Endodermal cell (in vitro differentiated cells): ENCODE results near the gene FTSJ3. TPM values are rescaled to one million over a fixed set of nuclear protein-coding genes. Genes with fewer than 3 reads are reported as not detected.

ENCODE experiments used
- DNase-seq: peaks from one replicate; pipeline ENCODE4 v3.0.0-alpha.2; 2017
- H3K27ac ChIP-seq: 2 replicates; pipeline ENCODE4 v1.5.1; 2013; ENCODE audit warnings: mild to moderate bottlenecking, low read depth, low read length, moderate library complexity
- H3K27me3 ChIP-seq: 2 replicates; pipeline ENCODE4 v1.6.1; 2013; ENCODE audit warnings: mild to moderate bottlenecking, low read length, moderate library complexity; ENCODE audit not compliant: insufficient read depth, control insufficient read depth, poor library complexity, severe bottlenecking
- H3K36me3 ChIP-seq: 2 replicates; pipeline ENCODE4 v1.7.0; 2013; ENCODE audit warnings: mild to moderate bottlenecking, low read length, moderate library complexity; ENCODE audit not compliant: control insufficient read depth, insufficient read depth
- H3K4me1 ChIP-seq: one replicate; pipeline ENCODE4 v1.7.0; 2013; ENCODE audit warnings: low read length; ENCODE audit not compliant: control insufficient read depth, insufficient read depth
- H3K4me3 ChIP-seq: 2 replicates; pipeline ENCODE4 v1.5.1; 2013; ENCODE audit warnings: mild to moderate bottlenecking, low read length, moderate library complexity
- H3K9ac ChIP-seq: 2 replicates; pipeline ENCODE4 v1.6.1; 2013; ENCODE audit warnings: mild to moderate bottlenecking, low read length, moderate library complexity; ENCODE audit not compliant: poor library complexity, severe bottlenecking; ENCODE audit errors: extremely low read depth
- H3K9me3 ChIP-seq: 2 replicates; pipeline ENCODE4 v1.6.1; 2013; ENCODE audit warnings: mild to moderate bottlenecking, low read length, moderate library complexity; ENCODE audit not compliant: control insufficient read depth
- H3K27ac Mint-ChIP-seq: 2 replicates; pipeline ENCODE4 v1.8.0; 2020; ENCODE audit warnings: mixed read lengths
- H3K27me3 Mint-ChIP-seq: 2 replicates; pipeline ENCODE4 v1.8.0; 2021; ENCODE audit warnings: mild to moderate bottlenecking, mixed read lengths; ENCODE audit not compliant: insufficient read depth
- H3K36me3 Mint-ChIP-seq: 2 replicates; pipeline ENCODE4 v1.8.0; 2020; ENCODE audit warnings: low read depth, mixed read lengths
- H3K4me1 Mint-ChIP-seq: 2 replicates; pipeline ENCODE4 v1.8.0; 2020; ENCODE audit warnings: mixed read lengths
- H3K4me3 Mint-ChIP-seq: 2 replicates; pipeline ENCODE4 v1.8.0; 2020; ENCODE audit warnings: mild to moderate bottlenecking, moderate library complexity, mixed read lengths
- H3K9me3 Mint-ChIP-seq: 2 replicates; pipeline ENCODE4 v1.8.0; 2020; ENCODE audit warnings: mild to moderate bottlenecking, mixed read lengths
- WGBS, 2 experiments: methylation state at CpG; one replicate each; pipeline versions ENCODE4 v1.1.5 to v1.1.7; 2013; ENCODE audit warnings: missing lambda C conversion rate in 2 of 2, mixed read lengths in 1 of 2; ENCODE audit not compliant: insufficient coverage in 1 of 2, insufficient read length in 1 of 2; 5-methylcytosine and 5-hydroxymethylcytosine counted together
- total RNA-seq, 2 donors: library from RNA; stranded (reverse); fragmentation: NEBNext Ultra II Directional in 1 of 2; extraction: Animal tissue kit (Norgen Biotek cat#: 25700) in 1 of 2; gene quantifications; 2 replicates in 1 of 2; 3 replicates in 1 of 2; pipeline ENCODE4 v1.2.1, GENCODE V29; 2021
- TF ChIP-seq, protein P1 (sequence below): fragments of 200-600 bp; sonication (generic); conservative IDR thresholded peaks from 2 replicates; pipeline ENCODE4 v1.5.0; 2021; ENCODE audit warnings: antibody characterized with exemption, mild to moderate bottlenecking

The FTSJ3 gene
- total RNA-seq, 2 donors from 2014 or later = 58.5 to 72.3 TPM

GRCh38 chr17:63834431-63835166 is 7.1 kb upstream of the FTSJ3 start:
- H3K4me3 Mint-ChIP-seq = no peak overlapping the region
- Histone ChIP-seq H3K9ac (no peak overlapping the region), H3K9me3 (no peaks in the 10 kb centered on the region), H3K36me3 (peaks cover 56% of the 10 kb centered on the region), H3K4me3 (no peak overlapping the region), H3K4me1 (no peaks in the 10 kb centered on the region), H3K27ac (no peak overlapping the region), H3K27me3 (no peaks in the 10 kb centered on the region)
- no peak overlapping the region for H3K27ac Mint-ChIP-seq
- H3K27me3 Mint-ChIP-seq = no peaks in the 10 kb centered on the region
- TF ChIP-seq, protein P1, sequence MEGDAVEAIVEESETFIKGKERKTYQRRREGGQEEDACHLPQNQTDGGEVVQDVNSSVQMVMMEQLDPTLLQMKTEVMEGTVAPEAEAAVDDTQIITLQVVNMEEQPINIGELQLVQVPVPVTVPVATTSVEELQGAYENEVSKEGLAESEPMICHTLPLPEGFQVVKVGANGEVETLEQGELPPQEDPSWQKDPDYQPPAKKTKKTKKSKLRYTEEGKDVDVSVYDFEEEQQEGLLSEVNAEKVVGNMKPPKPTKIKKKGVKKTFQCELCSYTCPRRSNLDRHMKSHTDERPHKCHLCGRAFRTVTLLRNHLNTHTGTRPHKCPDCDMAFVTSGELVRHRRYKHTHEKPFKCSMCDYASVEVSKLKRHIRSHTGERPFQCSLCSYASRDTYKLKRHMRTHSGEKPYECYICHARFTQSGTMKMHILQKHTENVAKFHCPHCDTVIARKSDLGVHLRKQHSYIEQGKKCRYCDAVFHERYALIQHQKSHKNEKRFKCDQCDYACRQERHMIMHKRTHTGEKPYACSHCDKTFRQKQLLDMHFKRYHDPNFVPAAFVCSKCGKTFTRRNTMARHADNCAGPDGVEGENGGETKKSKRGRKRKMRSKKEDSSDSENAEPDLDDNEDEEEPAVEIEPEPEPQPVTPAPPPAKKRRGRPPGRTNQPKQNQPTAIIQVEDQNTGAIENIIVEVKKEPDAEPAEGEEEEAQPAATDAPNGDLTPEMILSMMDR = peak; percentile 80
- H3K36me3 Mint-ChIP-seq = peaks cover 66% of the 10 kb centered on the region
- H3K4me1 Mint-ChIP-seq = peaks cover 2% of the 10 kb centered on the region
- whole genome bisulfite sequencing, 2 experiments = 63 to 71% methylated on average over 9 to 13 of the region's 13 CpGs
- H3K9me3 Mint-ChIP-seq = no peaks in the 10 kb centered on the region
- DNase-seq = peak; percentile 95

GRCh38 chr17:63833741-63834373 is 6.4 kb upstream of the FTSJ3 start:
- Mint-ChIP-seq H3K9me3 (no peaks in the 10 kb centered on the region), H3K27ac (no peak overlapping the region), H3K27me3 (no peaks in the 10 kb centered on the region), H3K4me1 (peaks cover 3% of the 10 kb centered on the region), H3K36me3 (peaks cover 73% of the 10 kb centered on the region), H3K4me3 (no peak overlapping the region)
- Histone ChIP-seq H3K27ac (no peak overlapping the region), H3K36me3 (peaks cover 64% of the 10 kb centered on the region), H3K4me3 (no peak overlapping the region), H3K9ac (no peak overlapping the region), H3K4me1 (no peaks in the 10 kb centered on the region), H3K9me3 (no peaks in the 10 kb centered on the region), H3K27me3 (no peaks in the 10 kb centered on the region)
- TF ChIP-seq, protein P1 = no peak
- WGBS, 2 experiments = 94 to 100% methylated on average over 4 to 15 of the region's 15 CpGs
- no peak for DNase-seq

DNA sequence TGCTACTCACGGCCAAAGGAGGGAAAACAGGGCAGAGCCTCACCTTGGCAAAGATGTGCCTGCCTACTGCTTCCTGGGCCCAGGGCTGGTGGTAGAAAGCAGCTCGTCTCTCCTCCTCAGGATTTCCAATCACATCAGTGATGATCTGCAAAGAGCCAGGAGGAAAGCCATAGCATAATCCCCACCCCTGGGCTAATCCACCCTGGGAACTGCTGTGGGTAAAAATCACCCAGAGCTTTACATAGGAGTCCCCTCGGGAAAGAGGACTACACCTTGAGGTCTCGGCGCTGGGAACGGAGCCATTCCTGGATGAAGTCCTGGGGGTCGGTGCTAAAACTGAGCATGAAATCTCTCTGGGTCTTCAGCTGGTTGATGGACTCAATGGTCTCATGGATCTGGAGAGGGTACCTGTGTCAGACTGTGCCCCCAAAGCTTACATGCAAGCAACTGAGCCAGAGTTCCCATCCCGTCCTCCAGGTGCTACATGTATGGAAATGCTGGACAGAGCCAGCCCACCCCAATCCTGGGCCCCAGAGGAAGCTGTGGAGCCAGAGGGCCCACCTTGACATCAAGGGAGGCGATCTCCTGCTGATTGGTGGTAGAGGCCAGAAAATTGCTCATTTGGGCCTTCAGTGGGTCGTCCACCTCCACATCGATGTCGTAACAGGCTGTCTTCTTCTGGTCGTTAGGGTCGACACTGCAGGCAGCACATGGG is 5.7 kb upstream of the FTSJ3 start:
- Mint-ChIP-seq H3K4me1 (peaks cover 8% of the 10 kb centered on the region), H3K4me3 (no peak overlapping the region), H3K27ac (no peak overlapping the region), H3K9me3 (no peaks in the 10 kb centered on the region), H3K36me3 (peaks cover 75% of the 10 kb centered on the region), H3K27me3 (no peaks in the 10 kb centered on the region)
- Histone ChIP-seq H3K27ac (no peak overlapping the region), H3K27me3 (no peaks in the 10 kb centered on the region), H3K4me3 (no peak overlapping the region), H3K4me1 (no peaks in the 10 kb centered on the region), H3K9me3 (no peaks in the 10 kb centered on the region), H3K9ac (no peak overlapping the region), H3K36me3 (peaks cover 67% of the 10 kb centered on the region)
- TF ChIP-seq, protein P1 = no peak
- WGBS, 2 experiments = 95 to 97% methylated on average over 11 to 14 of the region's 14 CpGs
- no peak for DNase-seq
